Measurements from ENCODE around the gene HPDL. TPM values are rescaled to one million over a fixed set of nuclear protein-coding genes. Genes with fewer than 3 reads are reported as not detected.

The HPDL gene
- total RNA-seq, 1 experiment from 2014 or later, result 8.4 TPM

DNA sequence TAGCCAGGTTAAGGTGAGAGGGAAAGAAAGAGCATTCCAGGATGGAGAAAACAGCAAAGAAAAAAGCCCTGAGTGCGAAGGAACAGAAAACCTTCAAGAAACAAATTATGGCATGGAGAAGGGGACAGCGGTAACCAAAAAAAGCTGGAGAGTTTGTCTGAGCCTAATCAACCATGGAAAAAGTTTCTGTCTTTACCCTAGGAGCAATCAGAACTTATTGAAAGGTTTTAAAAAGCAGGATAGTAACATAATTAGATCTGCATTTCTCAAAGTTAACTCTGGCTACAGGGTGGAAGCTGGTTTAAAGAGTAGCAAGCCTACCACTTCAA is 26.1 kb upstream of the HPDL start:
- H3K4me1 Mint-ChIP-seq (ENCODE audit: low read depth, unreplicated experiment), result peaks cover 8% of the 10 kb centered on the region
- intact Hi-C loops (cut with micrococcal nuclease; ENCODE audit: unreplicated experiment), result loop anchor here (1.0 to 5.0 kb wide), 2 partner anchors 282 to 508 kb away; no protein-coding TSS in a partner anchor
- TF ChIP-seq, protein P1, sequence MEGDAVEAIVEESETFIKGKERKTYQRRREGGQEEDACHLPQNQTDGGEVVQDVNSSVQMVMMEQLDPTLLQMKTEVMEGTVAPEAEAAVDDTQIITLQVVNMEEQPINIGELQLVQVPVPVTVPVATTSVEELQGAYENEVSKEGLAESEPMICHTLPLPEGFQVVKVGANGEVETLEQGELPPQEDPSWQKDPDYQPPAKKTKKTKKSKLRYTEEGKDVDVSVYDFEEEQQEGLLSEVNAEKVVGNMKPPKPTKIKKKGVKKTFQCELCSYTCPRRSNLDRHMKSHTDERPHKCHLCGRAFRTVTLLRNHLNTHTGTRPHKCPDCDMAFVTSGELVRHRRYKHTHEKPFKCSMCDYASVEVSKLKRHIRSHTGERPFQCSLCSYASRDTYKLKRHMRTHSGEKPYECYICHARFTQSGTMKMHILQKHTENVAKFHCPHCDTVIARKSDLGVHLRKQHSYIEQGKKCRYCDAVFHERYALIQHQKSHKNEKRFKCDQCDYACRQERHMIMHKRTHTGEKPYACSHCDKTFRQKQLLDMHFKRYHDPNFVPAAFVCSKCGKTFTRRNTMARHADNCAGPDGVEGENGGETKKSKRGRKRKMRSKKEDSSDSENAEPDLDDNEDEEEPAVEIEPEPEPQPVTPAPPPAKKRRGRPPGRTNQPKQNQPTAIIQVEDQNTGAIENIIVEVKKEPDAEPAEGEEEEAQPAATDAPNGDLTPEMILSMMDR (IDR thresholded peaks at IDR 0.05; ENCODE audit: unreplicated experiment), result no peak
- no peak for DNase-seq
- peaks cover 29% of the 10 kb centered on the region for H3K36me3 Mint-ChIP-seq (ENCODE audit: insufficient read depth, unreplicated experiment)
- CTCF ChIA-PET, result interaction anchor here (0.8 to 1.5 kb wide), 3 partner anchors 282 to 288 kb away, joined by 4 to 23 read pairs (median 5); partner anchors contain the start of gene UROD
- BruUV-seq (replicated peaks), result no TSS peak
- no peak overlapping the region for H3K4me3 Mint-ChIP-seq (ENCODE audit: low read depth, unreplicated experiment)
- H3K27ac Mint-ChIP-seq (ENCODE audit: unreplicated experiment), result no peak overlapping the region
- H3K9me3 Mint-ChIP-seq (ENCODE audit: low read depth, unreplicated experiment), result no peaks in the 10 kb centered on the region
- H3K27me3 Mint-ChIP-seq (ENCODE audit: unreplicated experiment), result no peaks in the 10 kb centered on the region

DNA sequence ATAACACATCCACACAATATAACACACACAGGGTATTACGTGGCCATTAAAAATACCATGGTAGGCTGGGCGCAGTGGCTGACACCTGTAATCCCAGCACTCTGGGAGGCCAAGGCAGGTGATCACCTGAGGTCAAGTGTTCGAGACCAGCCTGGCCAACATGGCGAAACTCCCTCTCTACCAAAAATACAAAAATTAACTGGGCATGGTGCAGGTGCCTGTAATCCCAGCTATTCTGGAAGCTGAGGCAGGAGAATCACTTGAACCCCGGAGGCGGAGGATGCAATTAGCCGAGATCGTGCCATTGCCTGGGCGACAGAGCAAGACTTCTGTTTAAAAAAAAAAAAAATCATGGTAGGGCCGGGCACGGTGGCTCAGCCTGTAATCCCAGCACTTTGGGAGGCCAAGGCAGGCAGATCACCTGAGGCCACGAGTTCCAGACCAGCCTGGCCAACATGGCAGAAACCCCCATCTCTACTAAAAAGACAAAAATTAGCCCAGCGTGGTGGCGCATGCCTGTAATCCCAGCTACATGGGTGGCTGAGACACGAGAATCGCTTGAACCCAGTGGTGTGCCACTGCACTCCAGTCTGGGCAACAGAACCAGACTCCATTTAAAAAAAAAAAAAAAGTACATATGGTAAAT is 24.1 kb upstream of the HPDL start:
- Mint-ChIP-seq H3K9me3 (ENCODE audit: low read depth, unreplicated experiment) (no peaks in the 10 kb centered on the region), H3K27ac (ENCODE audit: unreplicated experiment) (no peak overlapping the region), H3K4me1 (ENCODE audit: low read depth, unreplicated experiment) (peaks cover 8% of the 10 kb centered on the region), H3K27me3 (ENCODE audit: unreplicated experiment) (no peaks in the 10 kb centered on the region), H3K36me3 (ENCODE audit: insufficient read depth, unreplicated experiment) (peaks cover 29% of the 10 kb centered on the region), H3K4me3 (ENCODE audit: low read depth, unreplicated experiment) (peak overlapping the region; percentile 81)
- no peak for DNase-seq
- TF ChIP-seq, protein P1 (IDR thresholded peaks at IDR 0.05; ENCODE audit: unreplicated experiment), result no peak
- intact Hi-C loops (cut with micrococcal nuclease; ENCODE audit: unreplicated experiment), result loop anchor here (5.0 kb wide), 1 partner anchor 510 kb away; no protein-coding TSS in a partner anchor
- BruUV-seq (replicated peaks), result no TSS peak
- CTCF ChIA-PET, result interaction anchor here (0.6 to 2.6 kb wide), 5 partner anchors 24 to 291 kb away, joined by 3 to 30 read pairs (median 21); partner anchors contain the start of genes HECTD3, HPDL, MUTYH and TOE1

DNA sequence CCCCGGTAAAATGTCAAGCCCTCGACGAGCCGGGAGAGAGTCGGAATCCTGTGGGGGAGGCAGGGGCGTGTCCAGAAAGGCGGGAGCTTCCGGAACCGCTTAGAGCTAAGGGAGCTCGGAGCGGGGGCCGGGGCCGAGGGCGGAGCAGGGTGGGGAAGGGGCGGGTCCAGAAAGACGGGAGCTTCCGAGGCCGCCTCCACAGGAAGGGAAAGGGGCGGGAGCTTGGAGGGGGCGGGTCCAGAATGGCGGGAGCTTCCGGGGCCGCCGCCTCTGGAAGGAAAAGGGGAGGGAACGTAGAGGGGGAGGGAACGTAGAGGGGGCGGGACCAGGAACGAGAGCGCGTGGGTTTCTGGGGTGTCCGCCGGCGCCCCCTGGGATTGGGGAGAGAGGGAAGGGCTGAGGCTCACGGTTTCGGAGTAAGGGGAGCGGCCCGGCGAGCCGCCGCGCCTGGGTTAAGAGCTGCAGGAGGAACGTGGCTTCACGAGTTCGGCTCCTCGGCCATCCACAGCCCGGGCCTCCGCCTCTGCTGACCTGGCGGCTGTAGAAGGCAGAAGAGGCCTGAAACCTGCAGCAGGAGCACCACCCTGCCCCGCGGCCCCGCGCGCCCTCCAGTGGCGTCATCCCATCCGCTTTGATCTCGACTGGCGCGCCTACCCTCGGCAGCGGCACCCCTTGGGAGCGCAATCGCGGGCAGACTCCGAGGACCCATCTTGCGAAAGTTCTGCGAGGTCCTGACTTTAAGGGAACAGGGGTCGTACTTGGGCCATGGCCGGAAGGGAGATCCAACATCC is 23.0 kb upstream of the HPDL start:
- Mint-ChIP-seq H3K4me1 (ENCODE audit: low read depth, unreplicated experiment) (peaks cover 8% of the 10 kb centered on the region), H3K9me3 (ENCODE audit: low read depth, unreplicated experiment) (no peaks in the 10 kb centered on the region), H3K27me3 (ENCODE audit: unreplicated experiment) (no peaks in the 10 kb centered on the region), H3K4me3 (ENCODE audit: low read depth, unreplicated experiment) (peak overlapping the region; percentile 81), H3K36me3 (ENCODE audit: insufficient read depth, unreplicated experiment) (peaks cover 29% of the 10 kb centered on the region), H3K27ac (ENCODE audit: unreplicated experiment) (peak overlapping the region; percentile 78)
- TF ChIP-seq, protein P1 (IDR thresholded peaks at IDR 0.05; ENCODE audit: unreplicated experiment), result peak; percentile 70
- intact Hi-C loops (cut with micrococcal nuclease; ENCODE audit: unreplicated experiment), result loop anchor here (5.0 kb wide), 1 partner anchor 511 kb away; no protein-coding TSS in a partner anchor
- peak; percentile 94 for DNase-seq
- BruUV-seq (replicated peaks), result TSS peak; percentile 96
- CTCF ChIA-PET, result interaction anchor here (0.5 to 2.6 kb wide), 26 partner anchors 12 to 1932 kb away, joined by 3 to 30 read pairs (median 5); partner anchors contain the start of genes HECTD3, HPDL, MMACHC and MUTYH

DNA sequence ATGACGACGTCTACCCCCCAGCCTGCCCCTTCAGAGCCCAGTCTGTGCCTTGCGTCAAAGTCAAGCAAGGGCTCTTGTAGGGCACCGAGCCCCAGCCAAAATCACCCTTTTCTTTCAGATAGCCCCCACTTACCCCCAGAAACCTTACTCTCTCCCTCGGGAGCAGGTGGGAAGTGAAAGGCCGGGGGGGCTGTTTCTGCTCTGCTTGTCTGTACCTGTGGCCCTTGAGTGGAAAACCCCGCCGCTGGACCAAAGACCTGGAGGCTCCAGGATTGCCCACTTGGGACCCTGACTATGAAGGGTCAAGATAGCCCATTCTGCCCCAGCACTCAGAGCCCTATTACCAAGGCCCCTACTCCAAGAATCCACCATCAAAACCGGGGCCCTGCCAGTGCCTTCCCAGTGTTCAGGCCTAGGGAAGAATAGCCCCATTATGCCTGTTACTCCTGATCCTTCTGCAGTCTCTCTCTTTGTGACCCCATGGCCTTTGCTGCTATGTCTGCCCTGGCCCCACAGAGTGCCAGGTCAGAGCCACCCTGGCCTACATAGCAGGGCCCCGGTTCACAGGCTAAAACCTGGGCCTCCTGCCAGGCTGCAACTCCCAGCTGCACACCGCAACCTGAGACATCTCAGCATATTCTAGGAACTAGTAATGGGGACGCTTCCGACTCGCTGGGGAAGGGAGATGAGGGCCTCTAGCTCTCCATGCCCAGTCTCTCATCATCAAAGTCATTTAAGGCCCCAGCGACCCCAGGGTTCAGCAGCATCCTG is 22.2 kb upstream of the HPDL start:
- no TSS peak for BruUV-seq (replicated peaks)
- no peaks in the 10 kb centered on the region for H3K9me3 Mint-ChIP-seq (ENCODE audit: low read depth, unreplicated experiment)
- H3K4me1 Mint-ChIP-seq (ENCODE audit: low read depth, unreplicated experiment), result peaks cover 8% of the 10 kb centered on the region
- CTCF ChIA-PET, result interaction anchor here (1.3 to 2.6 kb wide), 2 partner anchors 290 to 293 kb away, joined by 21 to 22 read pairs; partner anchors contain the start of genes HECTD3 and UROD
- DNase-seq, result peak; percentile 12
- peak overlapping the region; percentile 81 for H3K4me3 Mint-ChIP-seq (ENCODE audit: low read depth, unreplicated experiment)
- intact Hi-C loops (cut with micrococcal nuclease; ENCODE audit: unreplicated experiment), result loop anchor here (5.0 kb wide), 1 partner anchor 512 kb away; no protein-coding TSS in a partner anchor
- H3K27me3 Mint-ChIP-seq (ENCODE audit: unreplicated experiment), result no peaks in the 10 kb centered on the region
- peaks cover 29% of the 10 kb centered on the region for H3K36me3 Mint-ChIP-seq (ENCODE audit: insufficient read depth, unreplicated experiment)
- H3K27ac Mint-ChIP-seq (ENCODE audit: unreplicated experiment), result peak overlapping the region; percentile 78
- TF ChIP-seq, protein P1 (IDR thresholded peaks at IDR 0.05; ENCODE audit: unreplicated experiment), result no peak
